ENCODE results near the gene OXGR1.
"Not testable (repeated sequence)": the region's sequence is repeated elsewhere in the genome, so short reads cannot be mapped to it uniquely, and the experiment has no call there.

The OXGR1 gene

DNA sequence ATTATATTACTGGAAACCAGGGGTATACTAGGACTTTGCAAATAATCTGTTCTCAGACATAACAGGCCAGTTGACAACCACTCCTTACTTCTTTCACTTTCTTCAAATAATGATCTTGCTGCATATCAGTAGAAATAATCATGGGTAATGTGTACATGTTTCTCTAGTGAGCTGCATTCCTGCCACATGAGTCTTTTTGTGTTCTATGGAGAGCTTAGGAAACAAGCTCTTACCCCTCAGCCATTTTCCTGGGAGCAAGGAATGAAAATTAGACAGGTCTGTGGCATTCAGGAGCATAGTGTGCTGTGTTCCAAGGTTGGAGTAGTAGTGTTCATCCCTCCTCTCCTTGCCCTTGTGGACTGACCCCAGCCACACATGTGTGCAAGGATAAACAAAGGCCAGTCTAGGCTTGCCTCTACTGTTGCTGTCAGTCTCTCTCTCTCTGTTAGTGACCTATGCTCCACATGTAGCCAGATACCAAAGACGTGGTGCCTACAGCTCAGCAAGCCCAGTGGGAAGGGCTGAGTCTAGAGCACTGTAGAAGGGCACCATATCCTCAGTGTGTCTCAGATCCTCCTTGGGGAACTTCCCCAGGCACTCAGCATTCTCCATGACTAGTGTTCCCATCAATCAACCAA is 11.5 kb upstream of the OXGR1 start:
- DNase-seq (ENCODE audit: low spot score): no peak

- no peak for DNase-seq (ENCODE audit: low spot score)
These were observed 10.6 kb upstream of the OXGR1 start for GRCh38 chr13:97004886-97005285.

GRCh38 chr13:97004096-97004876 is 10.0 kb upstream of the OXGR1 start:
- DNase-seq (ENCODE audit: low spot score): no peak

GRCh38 chr13:97003071-97003470 is 8.8 kb upstream of the OXGR1 start:
- DNase-seq (ENCODE audit: low spot score): no peak

DNA sequence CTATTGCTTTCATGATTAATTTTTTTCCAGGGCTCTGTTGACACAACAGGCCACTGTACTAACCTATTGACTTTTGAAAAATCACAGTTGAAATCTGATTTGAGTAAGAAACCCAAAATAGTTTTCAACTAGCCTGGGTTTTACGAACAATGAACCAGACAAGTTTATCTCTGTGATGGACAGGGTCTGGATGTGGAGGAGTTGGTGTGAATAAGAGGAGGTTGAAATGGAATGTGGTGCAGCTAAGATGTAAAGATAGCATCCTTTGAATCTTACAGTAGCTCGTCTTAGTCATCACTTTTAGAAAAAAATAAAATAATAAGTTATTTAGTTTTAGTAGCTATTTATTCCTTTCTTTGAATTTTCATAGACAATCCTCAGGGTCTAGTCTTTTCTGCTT is 8.3 kb upstream of the OXGR1 start:
- DNase-seq (ENCODE audit: low spot score): no peak

- no peak for DNase-seq (ENCODE audit: low spot score)
These were observed 7.4 kb upstream of the OXGR1 start for GRCh38 chr13:97001636-97002035.

- DNase-seq (ENCODE audit: low spot score): no peak
These were observed 6.1 kb upstream of the OXGR1 start for GRCh38 chr13:97000295-97000925.

- DNase-seq (ENCODE audit: low spot score): no peak
These were observed 4.8 kb upstream of the OXGR1 start for GRCh38 chr13:96999091-96999490.

DNA sequence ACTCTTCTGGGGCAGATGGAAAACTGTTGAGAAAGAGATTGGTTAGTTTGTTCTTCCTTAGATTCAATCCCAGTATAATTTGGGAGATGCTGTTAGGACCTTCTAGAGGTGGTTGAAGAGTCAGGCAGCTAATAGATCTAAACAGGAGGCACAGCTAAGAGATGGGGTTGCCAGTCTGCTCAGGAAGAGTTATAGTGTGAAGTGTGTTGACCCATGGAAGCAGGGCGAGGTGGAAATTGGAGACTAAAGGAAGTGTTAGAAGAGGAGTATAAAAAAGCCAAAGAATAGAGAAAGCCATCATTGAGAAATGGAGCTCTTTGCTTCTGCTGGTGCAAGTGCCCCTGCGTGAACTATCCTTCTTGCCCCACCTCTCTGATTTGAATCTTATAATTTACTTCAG is 3.8 kb upstream of the OXGR1 start:
- no peak for DNase-seq (ENCODE audit: low spot score)

GRCh38 chr13:96996886-96997285 is 2.6 kb upstream of the OXGR1 start:
- no peak for DNase-seq (ENCODE audit: low spot score)

GRCh38 chr13:96996107-96996506 is 1.8 kb upstream of the OXGR1 start:
- DNase-seq (ENCODE audit: low spot score): no peak

GRCh38 chr13:96994858-96995243 is 575 bp upstream of the OXGR1 start:
- DNase-seq (ENCODE audit: low spot score): no peak

- DNase-seq (ENCODE audit: low spot score): no peak
These were observed 651 bp downstream of the OXGR1 start for GRCh38 chr13:96993634-96994016.

GRCh38 chr13:96992633-96993032 is 1.6 kb downstream of the OXGR1 start:
- DNase-seq (ENCODE audit: low spot score): no peak

DNA sequence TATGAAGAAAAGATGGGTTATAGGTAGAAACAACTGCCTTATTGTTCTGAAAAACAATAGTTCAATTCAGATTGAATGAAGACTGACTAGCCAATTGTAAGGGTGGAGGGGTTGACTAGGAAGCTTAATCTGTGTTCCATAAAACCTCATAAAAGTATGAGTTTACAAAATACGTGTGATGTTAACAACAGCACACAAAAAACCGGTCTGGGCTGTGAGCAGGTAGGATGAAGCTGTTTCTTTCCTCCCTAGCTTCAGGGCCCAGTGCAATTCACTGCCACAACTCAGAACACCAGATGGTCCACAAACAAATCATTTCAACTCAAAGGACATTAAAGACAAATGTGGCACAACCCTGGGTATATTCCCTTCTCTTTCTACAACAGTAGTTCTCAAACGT is 3.2 kb downstream of the OXGR1 start:
- no peak for DNase-seq (ENCODE audit: low spot score)

DNA sequence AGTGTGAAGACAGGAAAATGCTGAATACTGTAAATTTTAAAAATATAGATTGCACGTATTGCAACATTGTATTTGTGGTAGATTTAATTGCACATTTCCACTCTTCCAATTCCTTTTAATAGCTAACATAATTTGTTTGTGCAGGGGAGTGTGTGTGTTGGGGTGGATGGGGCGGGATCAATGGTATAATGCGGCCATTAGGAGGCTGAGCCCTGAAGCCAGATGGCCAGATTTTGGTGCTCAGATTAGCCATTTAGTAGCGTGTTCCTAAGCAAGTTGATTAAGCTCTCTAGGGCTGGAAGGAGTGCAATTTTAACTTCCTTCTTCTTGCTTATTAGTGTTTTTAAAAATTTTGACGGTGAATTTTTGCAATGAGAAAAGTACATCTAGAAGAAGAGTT is 5.8 kb downstream of the OXGR1 start:
- DNase-seq (ENCODE audit: low spot score): no peak

DNA sequence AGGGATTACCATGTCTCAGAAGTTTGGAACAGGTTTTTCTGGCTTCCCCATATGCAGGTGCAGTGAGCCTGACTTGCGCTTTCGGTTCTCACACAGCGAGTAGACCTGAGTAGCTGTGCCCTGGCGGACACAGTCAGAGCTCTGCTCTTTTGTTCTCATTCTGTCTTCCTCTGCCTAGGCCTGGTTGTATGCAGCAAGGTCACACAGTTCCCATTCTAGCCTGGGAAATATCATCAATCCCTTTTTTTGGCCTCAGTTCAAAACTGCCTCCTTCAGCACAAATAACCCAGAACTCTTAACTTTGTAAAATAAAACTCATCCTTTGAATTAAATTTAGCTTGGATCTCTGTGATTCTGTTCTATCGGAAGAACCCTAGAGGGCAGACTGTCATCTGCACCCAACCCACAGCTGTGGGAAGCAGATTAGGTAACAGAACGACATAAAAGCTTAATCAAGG is 10.2 kb downstream of the OXGR1 start:
- DNase-seq (ENCODE audit: low spot score): no peak

DNA sequence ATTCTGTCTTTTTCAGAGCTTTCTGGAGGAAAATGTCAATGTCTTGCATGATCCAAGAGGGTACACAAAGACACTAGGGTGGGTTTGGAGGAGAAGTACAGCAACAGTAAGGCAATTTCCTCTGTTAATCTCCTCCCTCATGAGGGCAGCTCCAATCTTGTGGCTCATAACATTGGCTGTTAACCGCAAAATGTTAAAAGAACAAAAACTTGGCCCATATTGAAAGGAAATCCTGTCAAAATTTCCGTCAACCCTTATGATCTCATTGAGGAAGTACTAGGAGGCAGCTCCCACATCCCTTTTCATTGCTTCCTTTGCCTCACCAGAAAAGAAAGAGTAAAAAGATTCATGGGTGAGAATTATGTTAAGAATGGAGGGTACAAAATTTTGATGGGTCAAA is 11.6 kb downstream of the OXGR1 start:
- no peak for DNase-seq (ENCODE audit: low spot score)

DNA sequence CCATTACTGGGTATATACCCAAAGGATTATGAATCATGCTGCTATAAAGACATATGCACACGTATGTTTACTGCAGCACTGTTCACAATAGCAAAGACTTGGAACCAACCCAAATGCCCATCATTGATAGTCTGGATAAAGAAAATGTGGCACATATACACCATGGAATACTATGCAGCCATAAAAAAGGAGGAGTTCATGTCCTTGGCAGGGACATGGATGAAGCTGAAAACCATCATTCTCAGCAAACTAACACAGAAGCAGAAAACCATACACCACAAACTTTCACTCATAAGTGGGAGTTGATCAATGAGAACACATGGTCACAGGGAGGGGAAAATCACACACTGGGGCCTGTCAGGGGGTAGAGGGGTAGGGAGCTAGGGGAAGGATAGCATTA is 14.4 kb downstream of the OXGR1 start:
- not testable (repeated sequence) for DNase-seq (ENCODE audit: low spot score)

DNA sequence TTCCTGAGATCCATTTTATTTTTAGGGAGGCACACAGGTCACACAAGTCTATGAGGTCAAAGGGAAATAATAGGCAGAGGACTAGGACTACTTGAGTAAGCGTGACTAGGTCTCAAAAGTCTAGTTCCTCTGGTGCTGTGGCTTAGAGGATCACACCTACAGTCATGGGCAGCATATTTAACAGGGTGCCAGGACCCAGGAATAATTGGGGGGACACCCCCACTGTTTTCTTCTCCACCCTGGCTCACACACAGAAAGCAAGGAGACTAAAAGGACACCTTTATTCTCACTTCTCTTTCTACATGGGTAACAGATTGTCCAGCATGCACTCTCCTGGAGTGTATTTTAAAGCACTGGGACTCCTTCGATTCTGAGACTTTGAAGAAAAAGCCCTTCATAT is 26.2 kb downstream of the OXGR1 start:
- no peak for DNase-seq (ENCODE audit: low spot score)

DNA sequence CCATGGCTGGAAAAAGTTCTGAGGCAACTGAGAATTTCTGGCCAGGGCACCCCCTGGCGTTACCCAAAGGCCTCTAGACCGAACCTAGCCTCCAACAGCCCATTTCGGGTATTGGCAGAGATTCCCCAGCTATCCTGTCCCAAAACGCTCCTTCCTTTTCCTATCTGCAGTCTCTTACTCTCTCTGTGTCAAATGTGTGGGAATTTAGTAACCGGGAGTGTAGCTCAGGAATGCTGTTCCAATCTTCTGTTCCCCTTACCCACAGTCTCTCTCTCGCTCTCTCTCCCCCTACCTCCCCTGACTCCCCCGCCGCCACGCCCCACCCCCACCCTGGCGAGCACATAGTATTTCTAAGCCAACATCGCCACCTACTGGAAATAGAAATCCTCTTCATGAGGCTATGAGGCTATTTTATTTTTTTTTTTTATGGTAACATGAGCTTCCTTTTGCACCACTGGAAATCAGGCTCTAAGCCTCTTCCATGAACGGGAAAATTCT is 27.0 kb downstream of the OXGR1 start:
- DNase-seq (ENCODE audit: low spot score): no peak

GRCh38 chr13:96966415-96967102 is 27.7 kb downstream of the OXGR1 start:
- DNase-seq (ENCODE audit: low spot score): no peak
